Measurements from ENCODE around the gene SSBP3. TPM values are rescaled to one million over a fixed set of nuclear protein-coding genes. Genes with fewer than 3 reads are reported as not detected.

The SSBP3 gene
- total RNA-seq, 4 donors from 2014 or later = 19.0 to 35.2 (median 33.4) TPM

DNA sequence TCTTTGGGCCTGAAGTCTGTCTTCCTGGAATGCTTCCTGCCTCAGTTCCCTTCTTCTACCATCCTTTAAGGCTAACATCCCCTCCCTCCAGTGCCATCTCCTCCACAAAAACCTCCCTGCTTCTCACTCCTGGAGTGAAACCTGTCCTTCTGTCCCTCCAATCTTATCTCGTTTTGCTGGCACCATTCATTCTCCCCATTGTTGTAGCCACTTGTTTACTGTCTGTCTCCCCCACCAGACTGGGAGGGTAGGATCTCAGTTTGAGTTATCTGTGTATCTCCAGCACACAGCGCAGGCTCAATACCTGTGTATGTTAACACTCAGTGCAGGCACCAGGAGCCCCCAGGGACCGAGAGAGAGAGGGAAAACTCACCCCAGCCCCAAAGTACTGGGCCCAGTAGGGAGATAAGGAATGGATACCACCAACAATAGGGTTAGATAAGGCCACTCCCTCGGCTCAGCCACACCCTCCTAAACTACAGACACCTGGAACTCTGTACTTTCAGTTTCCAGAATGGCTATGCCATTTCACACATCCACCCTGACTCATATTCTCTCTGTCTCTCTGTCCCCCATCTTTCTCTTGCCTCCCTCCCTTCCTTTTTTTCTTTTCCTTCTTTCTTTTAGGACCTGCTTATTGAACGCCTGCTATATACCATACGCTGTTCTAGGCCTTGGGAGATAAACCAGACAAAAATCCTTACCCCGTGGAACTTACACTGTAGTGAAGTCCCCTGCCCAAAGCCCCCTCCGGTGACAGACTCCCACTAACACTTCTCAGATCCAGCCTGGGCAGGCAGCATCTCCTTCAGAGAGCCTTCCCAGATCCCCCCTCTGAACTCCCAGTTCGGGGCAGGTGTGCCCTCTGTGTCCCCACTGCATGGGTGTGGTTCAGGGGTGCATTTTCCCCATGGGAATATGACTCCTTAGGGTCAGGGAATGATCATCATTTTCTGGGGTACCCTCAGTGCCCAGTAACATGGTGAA, 3.3 kb upstream of the SSBP3 start:
- no peak for TF ChIP-seq POLR2A (IDR thresholded peaks at IDR 0.05)
- TF ChIP-seq, protein P1, sequence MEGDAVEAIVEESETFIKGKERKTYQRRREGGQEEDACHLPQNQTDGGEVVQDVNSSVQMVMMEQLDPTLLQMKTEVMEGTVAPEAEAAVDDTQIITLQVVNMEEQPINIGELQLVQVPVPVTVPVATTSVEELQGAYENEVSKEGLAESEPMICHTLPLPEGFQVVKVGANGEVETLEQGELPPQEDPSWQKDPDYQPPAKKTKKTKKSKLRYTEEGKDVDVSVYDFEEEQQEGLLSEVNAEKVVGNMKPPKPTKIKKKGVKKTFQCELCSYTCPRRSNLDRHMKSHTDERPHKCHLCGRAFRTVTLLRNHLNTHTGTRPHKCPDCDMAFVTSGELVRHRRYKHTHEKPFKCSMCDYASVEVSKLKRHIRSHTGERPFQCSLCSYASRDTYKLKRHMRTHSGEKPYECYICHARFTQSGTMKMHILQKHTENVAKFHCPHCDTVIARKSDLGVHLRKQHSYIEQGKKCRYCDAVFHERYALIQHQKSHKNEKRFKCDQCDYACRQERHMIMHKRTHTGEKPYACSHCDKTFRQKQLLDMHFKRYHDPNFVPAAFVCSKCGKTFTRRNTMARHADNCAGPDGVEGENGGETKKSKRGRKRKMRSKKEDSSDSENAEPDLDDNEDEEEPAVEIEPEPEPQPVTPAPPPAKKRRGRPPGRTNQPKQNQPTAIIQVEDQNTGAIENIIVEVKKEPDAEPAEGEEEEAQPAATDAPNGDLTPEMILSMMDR (IDR thresholded peaks at IDR 0.05) = no peak
- H3K36me3 ChIP-seq = no peaks in the 10 kb centered on the region
- H3K4me3 ChIP-seq = no peak overlapping the region
- no peaks in the 10 kb centered on the region for H3K9me3 ChIP-seq
- no peaks in the 10 kb centered on the region for H3K27me3 ChIP-seq
- peak in 2 of 3 donors; percentile 64 to 76 for DNase-seq
- peaks cover 0 to 45% (median 8%) of the 10 kb centered on the region in 4 donors for H3K4me1 ChIP-seq
- peak overlapping the region in 3 of 4 donors; percentile 70 to 96 (median 71) for H3K27ac ChIP-seq

DNA sequence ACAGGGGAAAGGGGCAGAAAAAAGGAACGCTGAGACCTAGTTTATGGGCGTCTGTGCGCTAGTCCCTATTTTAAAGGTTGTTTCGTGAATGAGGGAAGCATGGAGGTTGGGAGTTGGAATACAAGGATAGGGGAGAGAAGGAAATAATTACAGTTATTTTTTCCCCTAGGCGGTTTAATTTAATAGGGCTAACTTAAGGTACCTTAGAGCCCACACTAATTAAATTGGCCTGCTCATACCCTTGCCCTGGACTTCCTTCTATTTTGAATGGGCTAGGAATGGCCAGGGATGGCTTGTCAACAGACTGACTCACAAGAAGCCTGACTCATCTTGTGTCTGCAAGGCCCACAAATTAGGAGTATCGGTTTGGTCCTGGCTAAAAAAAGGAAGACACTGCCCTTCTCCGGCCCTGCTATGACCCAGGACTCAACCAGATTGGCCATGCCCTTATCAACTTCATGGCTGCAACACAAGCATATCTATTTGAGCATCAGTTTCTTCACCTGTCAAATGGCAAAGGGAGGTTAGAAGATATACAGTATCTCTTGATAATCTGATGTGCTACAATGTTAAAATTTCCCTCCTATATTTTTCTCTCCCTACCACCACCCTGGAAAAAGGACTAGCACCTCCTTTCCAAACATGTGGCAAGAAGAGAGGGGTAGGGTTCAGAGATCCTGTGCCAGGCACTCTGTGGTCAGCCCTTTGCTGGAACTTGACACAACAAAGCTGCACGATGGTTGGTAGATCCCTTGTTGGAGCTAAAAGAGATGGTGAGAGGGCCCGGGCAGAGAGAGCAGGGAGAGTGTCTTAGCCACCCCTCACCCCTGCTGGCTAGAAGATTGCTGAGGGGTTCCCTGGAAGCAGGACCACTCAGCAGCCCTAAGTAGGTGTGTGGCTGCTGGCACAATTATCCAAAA, 2.2 kb upstream of the SSBP3 start:
- Histone ChIP-seq H3K4me3 (no peak overlapping the region), H3K36me3 (no peaks in the 10 kb centered on the region), H3K27ac (peak overlapping the region; percentile 60 to 96 (median 70)), H3K27me3 (no peaks in the 10 kb centered on the region), H3K4me1 (peaks cover 0 to 52% (median 8%) of the 10 kb centered on the region in 4 donors), H3K9me3 (no peaks in the 10 kb centered on the region)
- peak in 1 of 3 donors; percentile 55 for DNase-seq
- TF ChIP-seq POLR2A (IDR thresholded peaks at IDR 0.05) = no peak
- TF ChIP-seq, protein P1 (IDR thresholded peaks at IDR 0.05) = no peak

DNA sequence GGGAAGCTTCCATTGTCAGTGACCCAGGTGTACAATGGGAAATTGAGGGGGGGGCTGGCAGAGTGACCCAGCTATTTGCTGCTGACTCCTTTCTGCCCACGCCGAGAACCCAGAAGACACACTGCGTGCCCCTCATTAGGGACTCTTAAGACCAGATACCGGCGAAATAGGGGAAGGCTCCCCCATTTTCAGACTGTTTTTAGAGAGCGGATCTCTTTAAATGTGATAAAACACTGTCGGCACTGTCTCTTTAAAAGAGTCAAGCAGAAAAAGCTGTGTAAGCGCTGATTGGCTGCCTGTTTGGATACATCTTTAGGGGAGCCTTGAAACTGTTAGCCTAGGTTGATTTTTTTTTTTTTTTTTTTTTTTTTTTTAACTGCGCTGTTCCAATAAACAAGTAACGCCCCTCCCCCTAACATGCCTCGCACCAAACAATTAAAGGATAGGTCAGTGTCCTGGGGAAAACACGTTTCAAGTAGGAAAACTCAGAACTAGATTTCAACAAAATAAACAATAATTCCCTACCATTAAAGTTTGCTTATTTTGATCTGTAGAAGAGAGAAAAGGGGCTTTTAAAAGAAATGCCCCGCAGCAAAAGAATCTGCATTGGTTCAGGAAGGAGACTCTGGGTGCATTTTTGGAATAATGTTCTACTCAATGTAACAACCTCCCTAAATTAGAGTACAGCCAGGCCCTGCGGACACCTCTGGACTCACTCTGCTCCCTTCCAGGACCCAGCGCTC, 1.4 kb upstream of the SSBP3 start:
- Histone ChIP-seq H3K27ac (peak overlapping the region; percentile 85 to 97 (median 96)), H3K9me3 (no peaks in the 10 kb centered on the region), H3K27me3 (no peaks in the 10 kb centered on the region), H3K4me1 (peaks cover 0 to 53% (median 8%) of the 10 kb centered on the region in 4 donors), H3K4me3 (peak overlapping the region; percentile 91 to 97 (median 96)), H3K36me3 (no peaks in the 10 kb centered on the region)
- DNase-seq = peak in 2 of 3 donors; percentile 79 to 91
- TF ChIP-seq, protein P1 (IDR thresholded peaks at IDR 0.05) = peak in 2 of 6 experiments; percentile 2 to 32
- peak in 1 of 2 donors; percentile 59 for TF ChIP-seq POLR2A (IDR thresholded peaks at IDR 0.05)

DNA sequence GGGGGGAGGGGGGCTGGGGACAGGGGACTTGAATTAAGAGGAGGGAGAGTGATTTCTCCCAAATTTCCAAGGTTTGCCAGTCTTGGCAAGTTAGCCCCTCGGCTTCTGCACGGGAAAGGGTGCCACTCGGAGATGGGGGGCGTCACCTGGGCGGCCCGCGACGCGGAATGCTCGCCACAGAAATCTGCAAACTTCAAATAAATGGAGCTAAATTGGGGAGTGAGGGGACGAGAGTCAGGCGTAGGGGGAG, 885 bp upstream of the SSBP3 start:
- DNase-seq = peak in 1 of 3 donors; percentile 35
- Histone ChIP-seq H3K27ac (peak overlapping the region; percentile 85 to 97 (median 96)), H3K4me1 (peaks cover 0 to 56% (median 8%) of the 10 kb centered on the region in 4 donors), H3K9me3 (no peaks in the 10 kb centered on the region), H3K4me3 (peak overlapping the region; percentile 91 to 97 (median 96)), H3K36me3 (peaks cover 0 to 3% (median 0%) of the 10 kb centered on the region in 3 donors), H3K27me3 (no peaks in the 10 kb centered on the region)
- TF ChIP-seq, protein P1 (IDR thresholded peaks at IDR 0.05) = no peak
- TF ChIP-seq POLR2A (IDR thresholded peaks at IDR 0.05) = no peak

DNA sequence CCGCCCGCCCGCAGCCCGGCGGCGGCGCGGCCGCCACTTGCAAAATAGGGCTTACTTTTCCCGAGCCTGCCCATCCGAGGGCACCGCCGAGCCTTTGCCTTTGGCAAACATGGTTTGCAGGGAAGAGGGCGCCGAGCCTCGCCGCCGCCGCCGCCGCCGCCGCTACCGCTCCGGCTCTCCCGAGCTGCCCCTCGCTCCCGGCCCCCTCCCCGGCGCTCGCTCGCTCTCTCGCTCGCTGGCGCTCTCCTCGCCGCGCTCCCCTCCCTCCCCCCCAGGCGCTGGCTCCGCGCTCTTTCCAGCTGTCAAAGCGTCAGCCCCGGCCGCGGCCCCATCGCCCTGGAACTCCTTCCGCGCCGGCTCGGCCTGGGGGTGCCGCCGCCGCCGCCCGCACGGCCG, 298 bp downstream of the SSBP3 start:
- TF ChIP-seq, protein P1 (IDR thresholded peaks at IDR 0.05) = no peak
- no peak for TF ChIP-seq POLR2A (IDR thresholded peaks at IDR 0.05)
- Histone ChIP-seq H3K27me3 (no peaks in the 10 kb centered on the region), H3K4me3 (peak overlapping the region; percentile 91 to 97 (median 96)), H3K27ac (peak overlapping the region; percentile 70 to 97 (median 90)), H3K9me3 (no peaks in the 10 kb centered on the region), H3K36me3 (peaks cover 0 to 15% (median 0%) of the 10 kb centered on the region in 3 donors), H3K4me1 (peaks cover 0 to 63% (median 8%) of the 10 kb centered on the region in 4 donors)
- no peak for DNase-seq
